Activated CD4-positive, alpha-beta T cell treated with anti-CD3 and anti-CD28 coated beads, Interleukin-2, amount 10 ng/mL, durations not matched to agents 24 days and 14 days (primary cell): Measurements from ENCODE around the gene SF3A1. TPM values are rescaled to one million over a fixed set of nuclear protein-coding genes. Genes with fewer than 3 reads are reported as not detected.
"Not testable (repeated sequence)": the region's sequence is repeated elsewhere in the genome, so short reads cannot be mapped to it uniquely, and the experiment has no call there.

Source experiments
- DNase-seq: peaks from one replicate; pipeline ENCODE4 v3.0.0; 2022
- H3K27ac Mint-ChIP-seq: one replicate; pipeline ENCODE4 v1.8.0; 2022; ENCODE audit warnings: mild to moderate bottlenecking, mixed read lengths
- H3K27me3 Mint-ChIP-seq: one replicate; pipeline ENCODE4 v1.8.0; 2022; ENCODE audit warnings: mixed read lengths
- H3K36me3 Mint-ChIP-seq: one replicate; pipeline ENCODE4 v1.8.0; 2022; ENCODE audit warnings: low read depth, mild to moderate bottlenecking, mixed read lengths
- H3K4me1 Mint-ChIP-seq: one replicate; pipeline ENCODE4 v1.8.0; 2021; ENCODE audit warnings: mixed read lengths
- H3K4me3 Mint-ChIP-seq: one replicate; pipeline ENCODE4 v1.8.0; 2022; ENCODE audit warnings: mild to moderate bottlenecking, moderate library complexity, mixed read lengths
- H3K9me3 Mint-ChIP-seq: one replicate; pipeline ENCODE4 v1.8.0; 2021; ENCODE audit warnings: mixed read lengths
- intact Hi-C: fragments of 100-400 bp; cut with micrococcal nuclease; formaldehyde crosslinking; loops from one replicate; pipeline ENCODE4 v1.15.1; 2023
- total RNA-seq: library from RNA; stranded (reverse); gene quantifications from 2 replicates; pipeline ENCODE4 v1.2.3, GENCODE V29; 2022

SF3A1 gene
- 314 and 319 TPM in 2 replicates for total RNA-seq

GRCh38 chr22:30356449-30357235 is at the start of gene SF3A1, which contains the start of gene CCDC157:
TSS of gene SF3A1 (minus strand) at chr22:30356894. CDS start at chr22:30356792, 102 bp downstream.
TSS of gene CCDC157 (plus strand) at chr22:30357007. CDS start at chr22:30366001, 8,994 bp downstream.
- H3K4me1 Mint-ChIP-seq, result peaks cover 31% of the 10 kb centered on the region
- peak; percentile 98 for DNase-seq
- peak within 1 kb of the TSS; percentile 95 for H3K4me3 Mint-ChIP-seq
- intact Hi-C loops, result loop anchor here (1.0 to 2.0 kb wide), 4 partner anchors 29 to 68 kb away; partner anchors contain the start of genes CASTOR1 and RNF215
- peaks cover 2% of the 10 kb centered on the region for H3K27me3 Mint-ChIP-seq
- peak within 1 kb of the TSS; percentile 92 for H3K27ac Mint-ChIP-seq
- no peaks in the 10 kb centered on the region for H3K9me3 Mint-ChIP-seq
- H3K36me3 Mint-ChIP-seq, result peaks cover 34% of the 10 kb centered on the region

DNA sequence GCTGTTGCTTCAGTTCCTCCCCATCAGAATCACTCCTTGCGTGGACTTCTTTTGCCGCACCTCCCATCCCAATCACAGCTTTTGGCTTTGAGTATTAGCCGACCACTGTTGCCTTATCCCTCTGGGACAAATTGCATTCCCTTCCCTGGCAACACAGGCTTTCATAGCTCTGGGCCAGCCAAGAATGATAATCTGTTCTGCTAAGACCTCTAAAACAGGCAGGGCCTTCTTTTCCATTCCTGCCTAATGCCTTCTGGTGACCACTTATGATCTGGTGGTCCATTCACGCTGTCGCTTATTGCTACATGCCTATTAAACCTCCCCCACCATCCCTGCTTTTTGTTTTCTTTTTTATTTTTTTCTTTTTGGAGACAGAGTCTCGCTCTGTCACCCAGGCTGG is 49.7 kb upstream of the SF3A1 start:
- peaks cover 33% of the 10 kb centered on the region for H3K36me3 Mint-ChIP-seq
- no peak overlapping the region for H3K27ac Mint-ChIP-seq

DNA sequence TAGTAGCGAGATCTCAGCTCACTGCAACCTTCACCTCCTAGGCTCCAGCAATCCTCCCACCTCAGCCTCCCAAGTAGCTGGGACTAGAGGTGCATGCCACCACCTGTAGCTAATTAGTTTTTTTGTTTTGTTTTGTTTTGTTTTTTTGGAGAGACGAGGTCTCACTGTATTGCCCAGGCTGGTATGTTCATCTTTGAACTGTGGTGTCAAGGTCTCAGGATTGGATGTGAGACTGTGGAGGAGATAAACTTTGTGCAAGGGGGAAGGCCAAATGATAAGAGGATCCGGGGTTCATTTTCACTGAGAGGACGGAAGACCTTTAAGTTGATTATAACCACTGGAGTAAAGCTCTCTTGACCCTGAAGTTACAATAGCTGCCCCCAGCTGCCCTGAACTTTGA is 49.0 kb upstream of the SF3A1 start:
- Mint-ChIP-seq H3K9me3 (no peaks in the 10 kb centered on the region), H3K36me3 (peaks cover 33% of the 10 kb centered on the region), H3K27ac (no peak overlapping the region), H3K4me3 (no peak overlapping the region), H3K4me1 (peaks cover 19% of the 10 kb centered on the region), H3K27me3 (no peaks in the 10 kb centered on the region)
- intact Hi-C loops, result no loop called here
- DNase-seq, result no peak

More for the DNA sequence above, 49.7 kb upstream of the SF3A1 start:
- intact Hi-C loops, result no loop called here
- H3K4me1 Mint-ChIP-seq, result peaks cover 19% of the 10 kb centered on the region
- no peak overlapping the region for H3K4me3 Mint-ChIP-seq
- no peaks in the 10 kb centered on the region for H3K9me3 Mint-ChIP-seq
- H3K27me3 Mint-ChIP-seq, result no peaks in the 10 kb centered on the region
- no peak for DNase-seq

DNA sequence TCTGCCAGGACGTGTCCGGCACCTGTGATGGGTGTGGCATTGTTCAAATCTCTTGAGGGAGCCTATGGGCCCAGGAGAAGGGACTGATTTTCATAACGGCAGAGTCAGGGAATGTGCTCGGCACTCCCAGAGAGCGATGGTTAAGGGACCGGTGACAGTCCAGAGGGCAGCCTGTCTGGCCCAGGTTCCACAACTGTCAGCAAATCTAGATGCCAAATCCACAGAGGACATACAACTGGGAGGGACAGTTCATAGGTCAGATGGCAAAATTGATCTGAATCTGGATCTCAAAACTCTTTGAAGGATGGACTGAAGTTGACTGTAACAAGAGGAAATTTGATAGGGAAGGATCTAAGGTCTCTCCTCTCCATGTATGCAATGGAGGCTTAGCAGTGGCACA is 47.6 kb upstream of the SF3A1 start:
- no peaks in the 10 kb centered on the region for H3K27me3 Mint-ChIP-seq
- peaks cover 33% of the 10 kb centered on the region for H3K36me3 Mint-ChIP-seq
- no peak overlapping the region for H3K4me3 Mint-ChIP-seq
- H3K4me1 Mint-ChIP-seq, result peaks cover 20% of the 10 kb centered on the region
- H3K9me3 Mint-ChIP-seq, result no peaks in the 10 kb centered on the region
- H3K27ac Mint-ChIP-seq, result peak overlapping the region; percentile 51
- intact Hi-C loops, result no loop called here
- no peak for DNase-seq

GRCh38 chr22:30402766-30403104 is 46.0 kb upstream of the SF3A1 start:
- H3K4me3 Mint-ChIP-seq, H3K9me3 Mint-ChIP-seq, intact Hi-C loops, H3K27ac Mint-ChIP-seq, H3K27me3 Mint-ChIP-seq, DNase-seq: not testable (repeated sequence)
- H3K36me3 Mint-ChIP-seq, result peaks cover 34% of the 10 kb centered on the region
- peaks cover 26% of the 10 kb centered on the region for H3K4me1 Mint-ChIP-seq

DNA sequence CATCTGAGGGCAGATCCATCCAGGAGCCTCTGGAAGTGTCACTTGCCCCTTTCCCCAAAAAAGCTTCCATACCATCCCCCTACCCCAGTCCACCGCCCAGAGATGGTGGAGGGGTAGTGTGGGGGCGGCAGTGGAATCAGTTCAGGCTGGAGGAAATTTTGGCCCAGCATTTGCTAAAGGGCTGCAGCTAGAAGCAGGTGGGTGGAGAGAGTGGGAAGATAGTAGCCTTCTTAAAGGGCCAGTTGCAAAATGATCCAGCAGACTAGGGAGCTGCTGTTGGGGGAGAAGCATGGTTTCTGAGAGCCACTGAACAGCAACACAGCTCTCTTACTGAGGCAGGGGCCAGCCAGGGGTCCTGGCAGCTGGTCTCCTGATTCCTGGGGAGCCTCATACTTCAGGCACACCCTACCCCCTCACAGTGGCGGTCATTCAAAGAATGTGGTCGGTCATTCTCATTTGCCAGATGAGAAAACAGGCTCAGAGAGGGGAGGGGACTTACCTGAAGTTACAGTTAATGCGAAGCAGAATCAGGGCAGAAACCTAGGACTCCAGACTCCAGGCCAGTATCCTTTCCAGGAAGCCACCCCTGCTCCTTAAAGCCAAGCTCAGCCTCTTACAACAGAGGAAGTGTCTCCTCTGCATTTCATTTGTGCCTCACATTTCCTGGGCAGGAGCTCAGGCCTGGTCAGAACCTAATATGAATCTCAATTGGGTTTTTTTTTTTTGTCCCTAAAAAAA is 45.5 kb upstream of the SF3A1 start:
- H3K36me3 Mint-ChIP-seq, result peaks cover 32% of the 10 kb centered on the region
- H3K4me3 Mint-ChIP-seq, result no peak overlapping the region
- no peaks in the 10 kb centered on the region for H3K27me3 Mint-ChIP-seq
- no peak for DNase-seq
- intact Hi-C loops, result no loop called here
- peak overlapping the region; percentile 66 for H3K27ac Mint-ChIP-seq
- no peaks in the 10 kb centered on the region for H3K9me3 Mint-ChIP-seq
- H3K4me1 Mint-ChIP-seq, result peaks cover 29% of the 10 kb centered on the region

GRCh38 chr22:30401024-30401423 is 44.3 kb upstream of the SF3A1 start:
- Mint-ChIP-seq H3K36me3 (peaks cover 22% of the 10 kb centered on the region), H3K4me1 (peaks cover 36% of the 10 kb centered on the region)
- H3K4me3 Mint-ChIP-seq, H3K27me3 Mint-ChIP-seq, H3K27ac Mint-ChIP-seq, H3K9me3 Mint-ChIP-seq, DNase-seq, intact Hi-C loops: not testable (repeated sequence)

DNA sequence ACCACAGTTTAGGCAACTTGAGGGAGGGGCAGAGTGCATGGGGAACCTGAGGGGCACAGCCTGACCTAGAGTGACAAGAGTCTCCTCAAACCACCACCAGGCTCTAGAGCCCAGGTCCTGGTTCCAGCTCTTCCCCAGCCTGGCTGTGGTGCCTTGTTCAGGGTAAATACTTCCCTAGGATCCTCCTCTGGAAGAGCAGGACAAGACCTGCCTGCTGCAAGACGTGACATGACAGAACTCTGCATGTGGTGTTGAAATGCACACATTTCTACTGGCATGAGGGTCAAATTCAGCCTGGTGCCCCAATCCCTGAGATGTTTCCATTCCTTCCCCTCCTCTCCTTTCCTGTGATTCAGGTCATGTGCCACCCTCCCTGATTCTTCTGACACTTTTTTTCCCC is 43.5 kb upstream of the SF3A1 start:
- intact Hi-C loops, result no loop called here
- Mint-ChIP-seq H3K4me3 (no peak overlapping the region), H3K36me3 (peaks cover 20% of the 10 kb centered on the region), H3K4me1 (peaks cover 40% of the 10 kb centered on the region), H3K9me3 (no peaks in the 10 kb centered on the region), H3K27ac (no peak overlapping the region), H3K27me3 (no peaks in the 10 kb centered on the region)
- no peak for DNase-seq

DNA sequence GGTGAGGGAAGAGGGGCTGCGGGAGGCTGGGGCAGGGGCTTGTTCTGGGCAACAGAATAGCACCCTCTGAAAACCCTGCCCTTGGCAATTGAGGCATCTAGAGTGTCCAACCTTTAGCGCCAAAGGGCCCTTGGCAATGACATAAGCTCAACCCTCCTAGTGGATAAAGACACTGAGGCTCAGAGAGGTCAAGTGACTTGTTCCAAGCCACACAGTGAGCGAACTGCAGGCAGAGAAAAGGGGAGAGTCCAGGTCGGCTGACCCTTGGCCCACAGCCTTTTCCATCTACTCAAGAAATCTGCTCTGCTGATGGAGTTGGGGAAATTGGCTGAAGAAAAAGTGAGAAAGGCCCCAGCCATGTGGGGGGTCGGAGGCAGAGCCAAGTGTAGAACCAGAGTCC is 43.0 kb upstream of the SF3A1 start:
- Mint-ChIP-seq H3K27ac (no peak overlapping the region), H3K36me3 (peaks cover 20% of the 10 kb centered on the region), H3K4me3 (no peak overlapping the region), H3K27me3 (no peaks in the 10 kb centered on the region), H3K4me1 (peaks cover 40% of the 10 kb centered on the region), H3K9me3 (no peaks in the 10 kb centered on the region)
- DNase-seq, result no peak
- intact Hi-C loops, result loop anchor here (10.0 kb wide), 1 partner anchor 295 kb away; no protein-coding TSS in a partner anchor

DNA sequence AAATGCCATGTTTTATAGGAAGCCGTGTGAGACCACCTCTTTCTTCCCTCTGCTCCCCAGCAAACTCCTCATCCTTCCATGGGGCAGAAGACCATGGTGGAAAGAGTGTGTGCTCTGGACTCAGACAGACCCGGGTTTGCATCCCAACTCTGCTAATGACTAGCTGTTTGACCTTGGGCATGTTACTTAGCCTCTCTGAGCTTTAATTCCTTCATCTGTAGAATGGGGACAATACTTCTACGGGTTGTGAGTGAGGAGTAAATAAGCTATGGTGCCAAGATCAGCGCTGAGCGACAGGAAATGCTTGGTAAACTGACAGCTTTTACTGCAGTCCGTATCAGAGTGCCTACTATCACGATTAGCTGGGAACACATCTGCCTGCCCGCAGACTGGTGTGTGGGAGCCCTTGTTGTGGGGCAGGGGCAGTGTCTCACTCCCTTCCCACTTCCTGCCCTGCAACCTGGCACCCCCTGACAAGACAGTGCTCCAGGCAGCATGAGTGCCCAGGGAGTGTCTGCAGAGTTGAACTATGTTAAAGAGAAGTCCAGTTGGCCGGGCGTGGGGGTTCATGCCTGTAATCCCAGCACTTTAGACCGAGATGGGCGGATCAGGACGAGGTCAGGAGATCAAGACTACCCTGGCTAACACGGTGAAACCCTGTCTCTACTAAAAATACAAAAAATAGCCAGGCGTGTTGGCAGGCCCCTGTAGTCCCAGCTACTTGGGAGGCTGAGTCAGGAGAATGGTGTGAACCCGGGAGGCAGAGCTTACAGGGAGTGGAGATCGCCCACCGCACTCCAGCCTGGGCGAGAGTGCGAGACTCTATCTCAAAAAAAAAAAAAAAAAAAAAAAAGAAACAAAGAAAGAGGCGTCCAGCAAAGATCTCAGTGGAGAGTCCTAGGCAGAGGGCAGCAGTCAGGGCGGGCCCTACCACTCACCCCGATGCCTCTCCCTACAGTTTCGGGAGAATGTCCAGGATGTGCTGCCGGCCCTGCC is 42.3 kb upstream of the SF3A1 start:
- no peak for DNase-seq
- no peaks in the 10 kb centered on the region for H3K9me3 Mint-ChIP-seq

DNA sequence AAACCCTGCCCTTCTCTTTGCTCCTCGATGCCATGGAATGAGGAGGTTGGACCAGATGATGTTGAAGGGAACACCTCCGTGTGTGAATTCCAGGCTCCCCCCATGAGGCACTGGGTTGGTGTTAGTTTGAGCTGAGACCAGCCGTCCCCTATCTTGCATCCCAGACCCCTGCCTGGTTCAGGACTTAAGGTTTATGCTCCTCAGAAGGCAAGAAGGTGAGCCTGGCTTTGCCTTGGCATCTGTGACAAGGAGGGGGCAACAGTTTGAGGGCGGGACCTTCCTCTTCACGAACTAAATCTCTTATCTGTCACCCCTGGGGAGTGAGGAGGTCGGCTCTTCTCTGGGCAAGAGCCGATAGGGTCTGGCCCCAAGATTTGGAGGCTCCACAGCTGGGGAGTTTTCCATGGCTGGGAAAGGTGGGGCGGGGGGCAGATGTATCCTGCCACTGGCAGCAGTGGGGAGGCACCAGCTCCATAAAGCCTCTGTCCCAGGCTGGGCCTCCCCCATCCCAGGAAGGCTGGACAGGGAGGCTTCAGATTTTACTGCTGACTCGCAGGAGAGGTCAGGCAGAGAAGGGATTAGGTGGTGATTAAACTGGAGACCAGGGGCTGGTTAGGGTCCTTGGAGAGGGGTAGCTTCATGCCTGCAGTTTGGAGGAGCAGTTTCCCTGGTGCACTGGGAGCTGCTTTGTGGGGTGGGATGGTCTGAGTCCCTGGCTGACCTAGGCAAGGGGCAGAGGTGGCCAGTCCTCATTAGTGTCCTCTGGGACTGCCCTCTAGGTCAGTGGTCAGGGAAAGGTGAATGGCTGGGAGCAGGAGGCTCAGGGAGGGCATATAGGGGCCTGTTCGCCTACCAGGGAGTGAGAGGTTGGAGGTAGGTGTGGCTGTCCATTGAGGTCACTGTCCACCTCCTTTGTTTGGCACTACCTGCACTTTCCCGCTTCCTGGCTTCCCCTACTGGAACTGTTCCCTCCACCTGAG is 41.3 kb upstream of the SF3A1 start:
- no peaks in the 10 kb centered on the region for H3K9me3 Mint-ChIP-seq
- peaks cover 45% of the 10 kb centered on the region for H3K4me1 Mint-ChIP-seq
- H3K4me3 Mint-ChIP-seq, result peak overlapping the region; percentile 94
- H3K27me3 Mint-ChIP-seq, result no peaks in the 10 kb centered on the region
- peak overlapping the region; percentile 25 for H3K27ac Mint-ChIP-seq
- peak; percentile 65 for DNase-seq
- intact Hi-C loops, result loop anchor here (1.0 to 10.0 kb wide), 2 partner anchors 26 to 293 kb away; no protein-coding TSS in a partner anchor
- H3K36me3 Mint-ChIP-seq, result peaks cover 15% of the 10 kb centered on the region

More for the DNA sequence above, 42.3 kb upstream of the SF3A1 start:
- H3K27me3 Mint-ChIP-seq, result no peaks in the 10 kb centered on the region
- intact Hi-C loops, result loop anchor here (10.0 kb wide), 1 partner anchor 294 kb away; no protein-coding TSS in a partner anchor
- H3K36me3 Mint-ChIP-seq, result peaks cover 18% of the 10 kb centered on the region
- peak overlapping the region; percentile 94 for H3K4me3 Mint-ChIP-seq
- peaks cover 39% of the 10 kb centered on the region for H3K4me1 Mint-ChIP-seq
- H3K27ac Mint-ChIP-seq, result peak overlapping the region; percentile 67

- Mint-ChIP-seq H3K27me3 (no peaks in the 10 kb centered on the region), H3K9me3 (no peaks in the 10 kb centered on the region), H3K4me1 (peaks cover 48% of the 10 kb centered on the region), H3K36me3 (peaks cover 15% of the 10 kb centered on the region), H3K4me3 (peak within 1 kb of the TSS; percentile 94), H3K27ac (peak within 1 kb of the TSS; percentile 78)
- peak; percentile 90 for DNase-seq
- intact Hi-C loops, result loop anchor here (1.0 to 10.0 kb wide), 2 partner anchors 27 to 292 kb away; no protein-coding TSS in a partner anchor
Observed at GRCh38 chr22:30396871-30397655, 40.4 kb upstream of the SF3A1 start, which contains the start of gene SEC14L2. TSS of gene SEC14L2 (plus strand) at chr22:30397018. CDS start at chr22:30397117, 99 bp downstream.
